NB4 (cell line): ENCODE measurements around the gene PTOV1.

Experiments
- MYC ChIP-seq: IDR thresholded peaks from 2 replicates; pipeline ENCODE4 v1.6.1; 2011; ENCODE audit warnings: low read depth, low read length
- POLR2A ChIP-seq: IDR thresholded peaks from 2 replicates; pipeline ENCODE4 v1.6.1; 2011; ENCODE audit warnings: mild to moderate bottlenecking; ENCODE audit not compliant: insufficient read length; ENCODE audit errors: extremely low read depth
- TF ChIP-seq, protein P1 (sequence below): IDR thresholded peaks from one replicate; pipeline ENCODE4 v1.5.1; 2012; ENCODE audit warnings: low read depth, low read length
- TF ChIP-seq, protein P2 (sequence below): IDR thresholded peaks from 2 replicates; pipeline ENCODE4 v1.6.1; 2011; ENCODE audit warnings: low read depth, low read length

DNA sequence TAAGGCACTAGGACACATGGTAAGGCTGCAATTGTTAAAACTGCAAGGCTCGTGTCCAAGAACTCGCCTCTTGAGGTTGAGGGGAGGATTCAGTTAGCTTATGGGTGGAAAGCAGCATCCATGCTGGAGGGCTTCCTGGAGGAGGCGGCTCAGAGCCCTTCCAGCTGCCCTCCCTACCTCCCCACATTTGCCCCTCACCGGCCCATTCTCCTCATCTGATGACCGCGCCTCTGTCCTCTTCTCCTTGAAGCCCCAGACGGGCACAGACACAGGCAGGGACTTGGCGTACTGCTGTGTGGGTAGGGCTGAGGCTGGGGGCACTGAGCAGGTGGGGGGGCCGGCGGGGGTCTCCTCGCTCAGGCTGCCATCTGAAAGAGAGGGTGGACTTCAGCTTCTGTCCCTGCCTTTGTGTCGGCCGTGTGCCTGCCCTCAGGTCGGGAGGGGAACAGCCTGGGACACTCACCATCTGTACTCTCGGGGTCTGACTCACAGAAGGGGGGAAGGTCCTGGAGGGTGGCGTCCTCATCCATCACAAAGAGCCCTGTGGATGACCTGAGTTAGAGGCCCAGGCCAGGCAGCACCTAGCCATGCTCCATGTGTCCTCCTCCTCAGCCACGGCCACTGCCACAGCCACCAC is 20.5 kb downstream of the PTOV1 start:
- TF ChIP-seq, protein P1, sequence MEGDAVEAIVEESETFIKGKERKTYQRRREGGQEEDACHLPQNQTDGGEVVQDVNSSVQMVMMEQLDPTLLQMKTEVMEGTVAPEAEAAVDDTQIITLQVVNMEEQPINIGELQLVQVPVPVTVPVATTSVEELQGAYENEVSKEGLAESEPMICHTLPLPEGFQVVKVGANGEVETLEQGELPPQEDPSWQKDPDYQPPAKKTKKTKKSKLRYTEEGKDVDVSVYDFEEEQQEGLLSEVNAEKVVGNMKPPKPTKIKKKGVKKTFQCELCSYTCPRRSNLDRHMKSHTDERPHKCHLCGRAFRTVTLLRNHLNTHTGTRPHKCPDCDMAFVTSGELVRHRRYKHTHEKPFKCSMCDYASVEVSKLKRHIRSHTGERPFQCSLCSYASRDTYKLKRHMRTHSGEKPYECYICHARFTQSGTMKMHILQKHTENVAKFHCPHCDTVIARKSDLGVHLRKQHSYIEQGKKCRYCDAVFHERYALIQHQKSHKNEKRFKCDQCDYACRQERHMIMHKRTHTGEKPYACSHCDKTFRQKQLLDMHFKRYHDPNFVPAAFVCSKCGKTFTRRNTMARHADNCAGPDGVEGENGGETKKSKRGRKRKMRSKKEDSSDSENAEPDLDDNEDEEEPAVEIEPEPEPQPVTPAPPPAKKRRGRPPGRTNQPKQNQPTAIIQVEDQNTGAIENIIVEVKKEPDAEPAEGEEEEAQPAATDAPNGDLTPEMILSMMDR = no peak
- TF ChIP-seq MYC = no peak
- no peak for TF ChIP-seq POLR2A
- TF ChIP-seq, protein P2, sequence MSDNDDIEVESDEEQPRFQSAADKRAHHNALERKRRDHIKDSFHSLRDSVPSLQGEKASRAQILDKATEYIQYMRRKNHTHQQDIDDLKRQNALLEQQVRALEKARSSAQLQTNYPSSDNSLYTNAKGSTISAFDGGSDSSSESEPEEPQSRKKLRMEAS = no peak
